Occipital lobe (tissue), 2 donors: ENCODE measurements around the gene RNF26. TPM values are rescaled to one million over a fixed set of nuclear protein-coding genes. Genes with fewer than 3 reads are reported as not detected.
A peak's percentile ranks its signal among the peaks of the same experiment; 100 is the strongest.

Experiments used
- DNase-seq: peaks from one replicate; lab custom pipeline; 2025; lab: John Stamatoyannopoulos, UW
- total RNA-seq: library from RNA; depleted of rRNA; stranded (reverse); fragments of >200 nt; gene quantifications from one replicate; pipeline ENCODE4 v1.2.3, GENCODE V29; 2014

The RNF26 gene
- total RNA-seq, 1 donor from 2014 or later = 1.6 TPM

GRCh38 chr11:119316016-119316728, 18.2 kb upstream of the RNF26 start:
- DNase-seq = peak; percentile 58

- no peak for DNase-seq
Measured at GRCh38 chr11:119316729-119317591, 17.4 kb upstream of the RNF26 start, which contains the start of gene MCAM. MCAM (minus strand) TSS chr11:119317130; CDS start chr11:119317101, 29 bp downstream.

GRCh38 chr11:119317592-119318239, 16.6 kb upstream of the RNF26 start:
- no peak for DNase-seq

GRCh38 chr11:119318240-119319135, 15.8 kb upstream of the RNF26 start:
- no peak for DNase-seq

- no peak for DNase-seq
Measured at GRCh38 chr11:119319136-119319699, 15.1 kb upstream of the RNF26 start.

GRCh38 chr11:119319700-119320239, 14.6 kb upstream of the RNF26 start:
- no peak for DNase-seq

GRCh38 chr11:119320240-119320775, 14.0 kb upstream of the RNF26 start:
- no peak for DNase-seq

GRCh38 chr11:119320776-119321524, 13.4 kb upstream of the RNF26 start:
- DNase-seq = no peak

GRCh38 chr11:119322360-119322739, 12.0 kb upstream of the RNF26 start:
- DNase-seq = no peak

- DNase-seq = no peak
Measured at GRCh38 chr11:119322921-119323531, 11.3 kb upstream of the RNF26 start.

- no peak for DNase-seq
Measured at GRCh38 chr11:119323532-119324033, 10.7 kb upstream of the RNF26 start.

- no peak for DNase-seq
Measured at GRCh38 chr11:119324189-119324588, 10.1 kb upstream of the RNF26 start.

- no peak for DNase-seq
Measured at GRCh38 chr11:119329320-119329719, 5.0 kb upstream of the RNF26 start.

GRCh38 chr11:119330237-119330636, 4.1 kb upstream of the RNF26 start:
- no peak for DNase-seq

- DNase-seq = no peak
Measured at GRCh38 chr11:119332111-119332765, 2.1 kb upstream of the RNF26 start.

GRCh38 chr11:119335091-119335654, 846 bp downstream of the RNF26 start:
- no peak for DNase-seq

GRCh38 chr11:119335655-119336543, 1.6 kb downstream of the RNF26 start:
- DNase-seq = no peak
